ENCODE results near the gene SMIM33.
A peak's percentile ranks its signal among the peaks of the same experiment; 100 is the strongest.
"Not testable (repeated sequence)": the region's sequence is repeated elsewhere in the genome, so short reads cannot be mapped to it uniquely, and the experiment has no call there.

The SMIM33 gene

GRCh38 chr5:139486201-139486600, 15.4 kb downstream of the SMIM33 start:
- no peak for DNase-seq

- DNase-seq = no peak
Measured at GRCh38 chr5:139488260-139488659, 17.5 kb downstream of the SMIM33 start.

- no peak for DNase-seq
Measured at GRCh38 chr5:139492700-139493192, 21.9 kb downstream of the SMIM33 start.

GRCh38 chr5:139494256-139494655, 23.5 kb downstream of the SMIM33 start:
- no peak for DNase-seq

- DNase-seq = no peak
Measured at GRCh38 chr5:139494832-139495231, 24.0 kb downstream of the SMIM33 start.

- no peak for DNase-seq
Measured at GRCh38 chr5:139495638-139496435, 25.0 kb downstream of the SMIM33 start.

GRCh38 chr5:139501381-139501780, 30.6 kb downstream of the SMIM33 start:
- no peak for DNase-seq

- DNase-seq = not testable (repeated sequence)
Measured at GRCh38 chr5:139503036-139503817, 32.4 kb downstream of the SMIM33 start.

GRCh38 chr5:139503879-139504278, 33.1 kb downstream of the SMIM33 start:
- DNase-seq = not testable (repeated sequence)

- not testable (repeated sequence) for DNase-seq
Measured at GRCh38 chr5:139504722-139505121, 33.9 kb downstream of the SMIM33 start.

GRCh38 chr5:139512786-139513390, 42.1 kb downstream of the SMIM33 start:
- no peak for DNase-seq

- DNase-seq = peak; percentile 67
Measured at GRCh38 chr5:139513434-139513833, 42.6 kb downstream of the SMIM33 start.

GRCh38 chr5:139513852-139514485, 43.2 kb downstream of the SMIM33 start:
- no peak for DNase-seq

GRCh38 chr5:139514486-139514856, 43.7 kb downstream of the SMIM33 start:
- DNase-seq = no peak

- peak; percentile 82 for DNase-seq
Measured at GRCh38 chr5:139517683-139518564, 47.1 kb downstream of the SMIM33 start.
